ENCODE measurements around the gene AURKA.

AURKA gene

DNA sequence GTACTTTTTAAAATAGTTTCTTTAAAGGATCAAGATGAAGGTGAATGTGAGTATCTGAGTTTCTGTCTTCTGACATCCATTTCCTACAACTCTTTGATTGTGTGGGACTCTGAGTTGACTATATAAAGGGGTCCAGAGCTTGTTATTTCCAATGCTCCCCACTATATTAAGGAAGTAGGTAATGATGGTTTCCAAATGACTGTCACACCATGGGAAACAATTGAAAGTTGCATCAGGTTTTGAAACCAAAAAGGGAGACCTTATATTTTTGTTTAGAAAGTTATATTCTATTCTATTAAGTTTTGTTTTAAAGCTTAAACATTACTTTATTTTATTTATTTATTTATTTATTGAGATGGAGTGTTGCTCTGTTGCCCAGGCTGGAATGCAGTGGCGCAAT is 31.2 kb upstream of the AURKA start:
- no peak for TF ChIP-seq CTCF (conservative IDR thresholded peaks at IDR 0.05; ENCODE audit: low read depth)
- H3K27ac ChIP-seq: no peak overlapping the region
- POLR2A ChIA-PET (ENCODE audit: low non-redundant PET): no interaction called here
- CTCF ChIA-PET: interaction anchor here (0.6 to 1.0 kb wide), 3 partner anchors 9 to 1922 kb away, joined by 3 to 5 read pairs (median 3); no protein-coding TSS in a partner anchor
- no peak for DNase-seq (ENCODE audit: low spot score)

- CTCF ChIA-PET: interaction anchor here (0.6 to 1.1 kb wide), 3 partner anchors 16 to 1923 kb away, joined by 3 to 5 read pairs (median 4); no protein-coding TSS in a partner anchor
- POLR2A ChIA-PET (ENCODE audit: low non-redundant PET): no interaction called here
- no peak overlapping the region for H3K27ac ChIP-seq
- DNase-seq (ENCODE audit: low spot score): no peak
- no peak for TF ChIP-seq CTCF (conservative IDR thresholded peaks at IDR 0.05; ENCODE audit: low read depth)
Observed at GRCh38 chr20:56422824-56423189, 30.8 kb upstream of the AURKA start.

DNA sequence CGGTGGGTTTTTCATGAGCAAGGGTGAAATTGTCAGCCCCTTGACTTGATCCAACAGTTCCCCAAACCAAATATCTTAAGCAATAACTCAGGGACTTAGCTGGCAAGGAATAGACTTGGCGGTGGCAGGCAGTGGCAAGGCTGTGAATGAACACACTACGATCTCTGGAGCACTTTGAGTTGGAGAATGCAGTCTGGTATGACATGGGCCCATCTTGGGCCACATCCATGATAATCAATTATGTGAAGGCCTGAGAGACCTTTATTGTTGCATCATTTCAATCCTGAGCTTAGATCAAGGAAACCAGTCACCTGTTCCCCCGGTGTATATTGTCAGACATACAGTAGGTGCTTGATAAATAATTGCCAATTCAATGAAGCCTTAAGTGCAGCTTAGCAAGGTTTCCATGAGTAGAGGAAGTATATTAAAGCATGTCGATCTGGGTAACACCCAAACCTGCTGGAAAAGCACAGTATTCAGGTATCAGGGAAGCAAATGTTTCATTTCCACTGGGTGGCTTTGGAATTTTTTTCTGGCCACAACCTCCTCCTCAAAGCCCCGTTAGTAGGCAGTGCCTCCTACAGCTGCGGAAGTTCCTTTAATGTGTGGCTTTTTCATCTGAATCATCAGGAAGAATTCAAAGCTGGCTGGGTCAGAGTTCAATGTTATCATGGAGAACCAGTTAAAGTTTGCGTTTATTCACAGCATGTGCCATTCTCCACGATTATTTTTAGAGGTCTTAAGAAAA is 30.2 kb upstream of the AURKA start:
- ChIA-PET POLR2A (ENCODE audit: low non-redundant PET) (no interaction called here), CTCF (interaction anchor here (0.7 to 1.1 kb wide), 2 partner anchors 32 to 1923 kb away, joined by 3 to 4 read pairs; no protein-coding TSS in a partner anchor)
- DNase-seq (ENCODE audit: low spot score): peak; percentile 49
- H3K27ac ChIP-seq: no peak overlapping the region
- TF ChIP-seq CTCF (conservative IDR thresholded peaks at IDR 0.05; ENCODE audit: low read depth): no peak

- TF ChIP-seq CTCF (conservative IDR thresholded peaks at IDR 0.05; ENCODE audit: low read depth): no peak
- POLR2A ChIA-PET (ENCODE audit: low non-redundant PET): no interaction called here
- CTCF ChIA-PET: interaction anchor here (1.0 kb wide), 2 partner anchors 10 to 17 kb away, joined by 3 to 5 read pairs; no protein-coding TSS in a partner anchor
- H3K27ac ChIP-seq: no peak overlapping the region
- DNase-seq (ENCODE audit: low spot score): no peak
Observed at GRCh38 chr20:56420940-56421688, 29.1 kb upstream of the AURKA start.

DNA sequence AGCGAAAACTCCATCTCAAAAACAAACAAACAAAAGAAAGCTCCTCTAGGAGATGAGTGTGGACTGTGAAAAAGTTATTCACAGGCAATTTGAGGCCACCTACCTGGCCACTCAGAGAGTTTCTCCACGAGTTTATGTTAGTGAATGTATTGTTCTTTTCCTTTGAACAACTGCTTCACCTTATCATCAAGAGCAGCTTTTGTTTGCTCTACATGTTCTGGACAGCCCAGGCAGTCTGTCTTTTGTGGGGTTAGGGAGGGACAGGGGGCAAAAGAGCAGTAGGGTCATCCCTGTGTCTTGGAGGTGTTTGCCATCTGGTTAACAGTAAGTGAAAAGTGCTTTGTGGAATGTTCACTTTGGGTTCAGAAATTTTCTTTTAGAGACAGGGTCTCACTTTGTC is 28.0 kb upstream of the AURKA start:
- no peak for TF ChIP-seq CTCF (conservative IDR thresholded peaks at IDR 0.05; ENCODE audit: low read depth)
- DNase-seq (ENCODE audit: low spot score): no peak
- H3K27ac ChIP-seq: no peak overlapping the region
- POLR2A ChIA-PET (ENCODE audit: low non-redundant PET): no interaction called here
- CTCF ChIA-PET: interaction anchor here (1.0 kb wide), 1 partner anchor 9 kb away, joined by 3 read pairs; no protein-coding TSS in a partner anchor

- POLR2A ChIA-PET (ENCODE audit: low non-redundant PET): no interaction called here
Observed at GRCh38 chr20:56418385-56418861, 26.4 kb upstream of the AURKA start.

More at GRCh38 chr20:56418385-56418861, 26.4 kb upstream of the AURKA start:
- CTCF ChIA-PET: interaction anchor here (0.7 to 1.1 kb wide), 2 partner anchors 20 to 1363 kb away, joined by 3 read pairs; no protein-coding TSS in a partner anchor
- TF ChIP-seq CTCF (conservative IDR thresholded peaks at IDR 0.05; ENCODE audit: low read depth): no peak
- no peak for DNase-seq (ENCODE audit: low spot score)
- H3K27ac ChIP-seq: no peak overlapping the region

Data from RWPE1 (cell line).